ENCODE results near the gene PLAC9.

GRCh38 chr10:80183436-80183835 lies 50.9 kb downstream of the PLAC9 start:
- TF ChIP-seq CTCF (IDR thresholded peaks at IDR 0.05; ENCODE audit: extremely low read depth in 1 of 2, insufficient read depth in 1 of 2, low read depth in 1 of 2, low read length in 2 of 2) (no peak), POLR2A (IDR thresholded peaks at IDR 0.05; ENCODE audit: low read depth, low read length) (no peak), EZH2 (IDR thresholded peaks at IDR 0.05; ENCODE audit: borderline replicate concordance, low read depth, low read length, severe bottlenecking) (no peak), POLR2AphosphoS5 (IDR thresholded peaks at IDR 0.05; ENCODE audit: insufficient read depth, low read depth, low read length) (no peak), FOS (IDR thresholded peaks at IDR 0.05; ENCODE audit: borderline replicate concordance, insufficient read depth, low read length) (no peak), MAX (IDR thresholded peaks at IDR 0.05; ENCODE audit: insufficient read depth, insufficient read length) (no peak), GATA2 (IDR thresholded peaks at IDR 0.05; ENCODE audit: insufficient read depth, insufficient read length, low read depth, low read length) (no peak), MYC (IDR thresholded peaks at IDR 0.05; ENCODE audit: low read depth, low read length) (no peak)
